ENCODE data around the gene MORN3. TPM values are rescaled to one million over a fixed set of nuclear protein-coding genes. Genes with fewer than 3 reads are reported as not detected.
A peak's percentile ranks its signal among the peaks of the same experiment; 100 is the strongest.

MORN3 gene
- total RNA-seq, 1 experiment from 2014 or later, result 0.34 TPM

- TF ChIP-seq CTCF (IDR thresholded peaks at IDR 0.05 in 2 of 3, conservative IDR thresholded peaks at IDR 0.05 in 1 of 3; ENCODE audit: borderline replicate concordance in 1 of 3, insufficient read depth in 1 of 3, low read depth in 2 of 3, low read length in 2 of 3), result no peak
- no peak for TF ChIP-seq CBX3 (IDR thresholded peaks at IDR 0.05; ENCODE audit: low read depth)
- TF ChIP-seq POLR2AphosphoS5 (IDR thresholded peaks at IDR 0.05; ENCODE audit: low read depth, low read length), result peak; percentile 95
- TF ChIP-seq EGR1 (IDR thresholded peaks at IDR 0.05; ENCODE audit: low read depth), result peak; percentile 97
- TF ChIP-seq ATF3 (IDR thresholded peaks at IDR 0.05), result no peak
- no peak for TF ChIP-seq EZH2 (IDR thresholded peaks at IDR 0.05)
- TF ChIP-seq CEBPB (IDR thresholded peaks at IDR 0.05; ENCODE audit: low read depth), result no peak
- TF ChIP-seq TCF7L2 (IDR thresholded peaks at IDR 0.05; ENCODE audit: borderline replicate concordance, extremely low read depth, insufficient read depth, insufficient read length), result peak; percentile 36
- no peak for TF ChIP-seq REST (IDR thresholded peaks at IDR 0.05; ENCODE audit: low read depth)
- no peak for TF ChIP-seq YY1 (IDR thresholded peaks at IDR 0.05; ENCODE audit: extremely low read depth, insufficient replicate concordance, low read depth, low read length)
- TF ChIP-seq ZFX (IDR thresholded peaks at IDR 0.05), result peak; percentile 74
Observed at GRCh38 chr12:121626087-121626852, 43.2 kb downstream of the MORN3 start, which contains the start of gene ORAI1 (continued).
